HCT116 (cell line): ENCODE data around the gene RPL13. TPM values are rescaled to one million over a fixed set of nuclear protein-coding genes. Genes with fewer than 3 reads are reported as not detected.
A peak's percentile ranks its signal among the peaks of the same experiment; 100 is the strongest.

Experiments used
- ATAC-seq: fragments of 200-7000 bp; cut with Tn5 transposase; 2 replicates; pipeline ENCODE4 v1.9.1; 2020; ENCODE audit warnings: mild to moderate bottlenecking, moderate library complexity
- BruUV-seq: library from RNA; stranded (reverse); fragments of 400-500 nt; replicated peaks from 2 replicates; lab custom pipeline; 2021; lab: Mats Ljungman, UMichigan
- CTCF ChIA-PET: fragments of 300-600 bp; sonication (Branson Sonifier 250); formaldehyde crosslinking; loops from one replicate; lab custom pipeline; 2021; ENCODE audit warnings: antibody characterized with exemption; lab: Charles Lee
- POLR2A ChIA-PET: fragments of 300-600, 350-600 bp; sonication (Branson Sonifier 250); formaldehyde crosslinking; loops from one replicate; lab custom pipeline; 2021; ENCODE audit warnings: antibody characterized with exemption; lab: Charles Lee
- RAD21 ChIA-PET, 2 experiments: fragments of 300-600 bp; sonication (Branson Sonifier 250); formaldehyde crosslinking; loops; one replicate each; lab custom pipeline; 2023; ENCODE audit warnings: low total read pairs in 2 of 2; ENCODE audit not compliant: uncharacterized antibody in 2 of 2, unreplicated experiment in 2 of 2, low non-redundant PET in 1 of 2; lab: Charles Lee
- DNase-seq: peaks from one replicate; pipeline ENCODE4 v3.0.0-alpha.2; 2010; ENCODE audit warnings: low read depth, low spot score
- H2AFZ ChIP-seq: fragments of 200-600 bp; shearing (Covaris generic), sonication (generic); 2 replicates; pipeline ENCODE4 v1.6.1; 2017; ENCODE audit warnings: low read depth, mixed run types, mixed read lengths, antibody characterized with exemption, low read length; ENCODE audit not compliant: poor library complexity, severe bottlenecking
- H3K27ac ChIP-seq: 2 replicates; pipeline ENCODE4 v1.5.1; 2012; ENCODE audit warnings: low read depth, low read length
- H3K27me3 ChIP-seq: fragments of 200-600 bp; sonication (generic); 2 replicates; pipeline ENCODE4 v1.6.1; 2016; ENCODE audit warnings: mixed run types, low read length, mixed read lengths; ENCODE audit not compliant: insufficient read depth
- H3K36me3 ChIP-seq, 2 experiments: fragments of 200-500 bp in 1 of 2; fragments of 200-600 bp in 1 of 2; sonication (Bioruptor generic) in 1 of 2; sonication (generic) in 1 of 2; 2 replicates each; pipeline versions ENCODE4 v1.5.1 to v1.6.1; 2014 to 2016; ENCODE audit warnings: low read length in 2 of 2, inconsistent platforms in 1 of 2, mixed read lengths in 1 of 2, mixed run types in 1 of 2; ENCODE audit not compliant: insufficient read depth in 2 of 2, control insufficient read depth in 1 of 2
- H3K4me1 ChIP-seq, 2 experiments: fragments of 200-600 bp in 1 of 2; sonication (generic) in 1 of 2; 2 replicates each; pipeline versions ENCODE4 v1.5.1 to v1.6.1; 2012 to 2017; ENCODE audit warnings: low read length in 2 of 2, inconsistent platforms in 1 of 2, mild to moderate bottlenecking in 1 of 2, mixed read lengths in 1 of 2, mixed run types in 1 of 2, moderate library complexity in 1 of 2; ENCODE audit not compliant: insufficient read depth in 2 of 2, control insufficient read depth in 1 of 2
- H3K4me2 ChIP-seq: fragments of 200-600 bp; sonication (generic); 2 replicates; pipeline ENCODE4 v1.6.1; 2017; ENCODE audit warnings: mixed run types, low read length, mixed read lengths
- H3K4me3 ChIP-seq, 2 experiments: fragments of 200-600 bp in 1 of 2; sonication (generic) in 1 of 2; replicated peaks in 1 of 2; 2 replicates each; pipeline ENCODE4 v1.5.1; 2011 to 2016; ENCODE audit warnings: low read length in 2 of 2, control low read depth in 1 of 2, low read depth in 1 of 2, mild to moderate bottlenecking in 1 of 2, mixed read lengths in 1 of 2, mixed run types in 1 of 2
- H3K79me2 ChIP-seq: fragments of 200-600 bp; sonication (generic); 2 replicates; pipeline ENCODE4 v1.6.1; 2017; ENCODE audit warnings: mild to moderate bottlenecking, mixed run types, low read length, moderate library complexity, mixed read lengths; ENCODE audit not compliant: insufficient read depth
- H3K9ac ChIP-seq: fragments of 200-600 bp; sonication (generic); 2 replicates; pipeline ENCODE4 v1.6.1; 2016; ENCODE audit warnings: low read length, mixed read lengths
- H3K9me2 ChIP-seq: fragments of 200-600 bp; sonication (generic), shearing (Covaris generic); 2 replicates; pipeline ENCODE4 v1.6.1; 2017; ENCODE audit warnings: mixed run types, mild to moderate bottlenecking, moderate library complexity; ENCODE audit not compliant: insufficient read depth
- H3K9me3 ChIP-seq, 2 experiments: fragments of 200-500 bp in 1 of 2; fragments of 200-600 bp in 1 of 2; sonication (Bioruptor generic) in 1 of 2; sonication (generic) in 1 of 2; 2 replicates each; pipeline ENCODE4 v1.6.1; 2014 to 2017; ENCODE audit warnings: low read length in 2 of 2, mixed read lengths in 2 of 2, inconsistent platforms in 1 of 2, low read depth in 1 of 2, mild to moderate bottlenecking in 1 of 2, mixed run types in 1 of 2, moderate library complexity in 1 of 2; ENCODE audit not compliant: control insufficient read depth in 1 of 2, insufficient read depth in 1 of 2
- H4K20me1 ChIP-seq: fragments of 200-600 bp; sonication (generic), shearing (Covaris generic); 2 replicates; pipeline ENCODE4 v1.6.1; 2017; ENCODE audit warnings: mixed run types, mild to moderate bottlenecking, moderate library complexity; ENCODE audit not compliant: insufficient read depth
- ATF3 ChIP-seq: IDR thresholded peaks from 2 replicates; pipeline ENCODE4 v1.6.1; 2012
- CBX3 ChIP-seq: IDR thresholded peaks from 2 replicates; pipeline ENCODE4 v1.6.1; 2012; ENCODE audit warnings: low read depth
- CEBPB ChIP-seq: IDR thresholded peaks from 2 replicates; pipeline ENCODE4 v1.6.1; 2012; ENCODE audit warnings: low read depth
- CTCF ChIP-seq, 3 experiments: fragments of 200-600 bp in 1 of 3; sonication (generic) in 1 of 3; IDR thresholded peaks in 2 of 3; conservative IDR thresholded peaks in 1 of 3; 2 replicates each; pipeline ENCODE4 v1.5.1; 2012 to 2017; ENCODE audit warnings: low read depth in 2 of 3, low read length in 2 of 3, antibody characterized with exemption in 1 of 3, borderline replicate concordance in 1 of 3, control low read depth in 1 of 3, mild to moderate bottlenecking in 1 of 3, mixed read lengths in 1 of 3, mixed run types in 1 of 3, moderate library complexity in 1 of 3; ENCODE audit not compliant: insufficient read depth in 1 of 3
- EGR1 ChIP-seq: IDR thresholded peaks from 2 replicates; pipeline ENCODE4 v1.6.1; 2012; ENCODE audit warnings: low read depth
- ELF1 ChIP-seq: IDR thresholded peaks from 2 replicates; pipeline ENCODE4 v1.6.1; 2012; ENCODE audit warnings: low read depth, borderline replicate concordance
- JUND ChIP-seq: IDR thresholded peaks from 2 replicates; pipeline ENCODE4 v1.6.1; 2012
- MAX ChIP-seq: IDR thresholded peaks from 2 replicates; pipeline ENCODE4 v1.6.1; 2012
- POLR2A ChIP-seq: IDR thresholded peaks from 2 replicates; pipeline ENCODE4 v1.7.0; 2011; ENCODE audit warnings: borderline replicate concordance; ENCODE audit not compliant: insufficient read depth, insufficient read length; ENCODE audit errors: extremely low read depth
- RAD21 ChIP-seq: IDR thresholded peaks from 2 replicates; pipeline ENCODE4 v1.6.1; 2012; ENCODE audit warnings: low read depth, mild to moderate bottlenecking
- SIN3A ChIP-seq: IDR thresholded peaks from 2 replicates; pipeline ENCODE4 v1.6.1; 2012; ENCODE audit warnings: low read depth
- SRF ChIP-seq: IDR thresholded peaks from 2 replicates; pipeline ENCODE4 v1.6.1; 2012; ENCODE audit warnings: low read depth
- ZBTB33 ChIP-seq: IDR thresholded peaks from 2 replicates; pipeline ENCODE4 v1.6.1; 2011; ENCODE audit warnings: mild to moderate bottlenecking, low read length, moderate library complexity; ENCODE audit not compliant: insufficient replicate concordance; ENCODE audit errors: extremely low read depth
- ZNF274 ChIP-seq: fragments of 200-500 bp; sonication (Bioruptor generic); IDR thresholded peaks from 2 replicates; pipeline ENCODE4 v1.6.1; 2014; ENCODE audit warnings: mild to moderate bottlenecking, low read depth, low read length, inconsistent platforms
- intact Hi-C: fragments of 100-400 bp; cut with micrococcal nuclease; formaldehyde crosslinking; loops from 2 replicates; pipeline ENCODE4 v1.10.0; 2022
- total RNA-seq: library from RNA; stranded (reverse); gene quantifications from one replicate; pipeline ENCODE4 v1.2.1, GENCODE V29; 2021; ENCODE audit not compliant: unreplicated experiment

The RPL13 gene
- total RNA-seq, 1 experiment from 2014 or later: 4,404 TPM

- no peak for TF ChIP-seq EGR1
- no peak for TF ChIP-seq ATF3
- TF ChIP-seq CEBPB: no peak
- TF ChIP-seq, all 23 proteins: peak for 0
These were observed 19.9 kb upstream of the RPL13 start (continued) for GRCh38 chr16:89540557-89540956.

- no peak overlapping the region for H3K4me2 ChIP-seq
- RAD21 ChIA-PET: no interaction called here
- H3K27me3 ChIP-seq: no peaks in the 10 kb centered on the region
- CTCF ChIA-PET: interaction anchor here (1.7 kb wide), 1 partner anchor 16 kb away, joined by 11 read pairs; no protein-coding TSS in a partner anchor
- no peak overlapping the region for H3K27ac ChIP-seq
- DNase-seq: no peak
- H3K4me3 ChIP-seq: no peak overlapping the region
- intact Hi-C loops: no loop called here
- H3K9ac ChIP-seq: no peak overlapping the region
- H3K36me3 ChIP-seq: peaks cover 28 to 31% of the 10 kb centered on the region in 2 experiments; a peak in 3 of 4 replicates
- H2AFZ ChIP-seq: no peak overlapping the region
- TF ChIP-seq RAD21: no peak
- no peak for TF ChIP-seq ELF1
- TF ChIP-seq CBX3: no peak
- TF ChIP-seq SRF: no peak
- TF ChIP-seq SIN3A: no peak
- BruUV-seq: no TSS peak
- POLR2A ChIA-PET: no interaction called here
- H3K9me2 ChIP-seq: no peaks in the 10 kb centered on the region
- H4K20me1 ChIP-seq: no peaks in the 10 kb centered on the region
- H3K9me3 ChIP-seq: no peaks in the 10 kb centered on the region
- H3K4me1 ChIP-seq: no peaks in the 10 kb centered on the region
- ATAC-seq: 0 out of 2 replicates have a peak, but pooled peaks have one; percentile 12
- no peaks in the 10 kb centered on the region for H3K79me2 ChIP-seq
These were observed 18.7 kb upstream of the RPL13 start for GRCh38 chr16:89541792-89542191.

- H3K4me1 ChIP-seq: no peaks in the 10 kb centered on the region
- H3K9me2 ChIP-seq: no peaks in the 10 kb centered on the region
- ATAC-seq: no peak
- no peaks in the 10 kb centered on the region for H3K9me3 ChIP-seq
- RAD21 ChIA-PET: interaction anchor here in 1 of 2 experiments (0.6 kb wide), 1 partner anchor 366 kb away, joined by 3 read pairs; no protein-coding TSS in a partner anchor
- no peak overlapping the region for H3K4me3 ChIP-seq
- H2AFZ ChIP-seq: no peak overlapping the region
- H3K36me3 ChIP-seq: peaks cover 24 to 28% of the 10 kb centered on the region in 2 experiments; a peak in 3 of 4 replicates
- H3K27me3 ChIP-seq: no peaks in the 10 kb centered on the region
- BruUV-seq: no TSS peak
- no peaks in the 10 kb centered on the region for H3K79me2 ChIP-seq
- no peak overlapping the region for H3K27ac ChIP-seq
- H3K4me2 ChIP-seq: no peak overlapping the region
- POLR2A ChIA-PET: no interaction called here
- no peak for DNase-seq
- intact Hi-C loops: no loop called here
- H3K9ac ChIP-seq: no peak overlapping the region
- CTCF ChIA-PET: no interaction called here
- H4K20me1 ChIP-seq: no peaks in the 10 kb centered on the region
- TF ChIP-seq CTCF (IDR thresholded peaks at IDR 0.05 in 2 of 3, conservative IDR thresholded peaks at IDR 0.05 in 1 of 3; ENCODE audit: borderline replicate concordance in 1 of 3, insufficient read depth in 1 of 3, low read depth in 2 of 3, low read length in 2 of 3): no peak
- TF ChIP-seq CBX3: no peak
- TF ChIP-seq POLR2A: no peak
- TF ChIP-seq JUND: no peak
- no peak for TF ChIP-seq MAX
- TF ChIP-seq ZNF274: no peak
- no peak for TF ChIP-seq SIN3A
- no peak for TF ChIP-seq ZBTB33
- TF ChIP-seq SRF: no peak
These were observed 16.4 kb upstream of the RPL13 start for GRCh38 chr16:89544113-89544512.
